NCI-H460 (cell line): ENCODE measurements around the gene ZCCHC9. TPM values are rescaled to one million over a fixed set of nuclear protein-coding genes. Genes with fewer than 3 reads are reported as not detected.

Source experiments
- DNase-seq: peaks from one replicate; pipeline ENCODE4 v3.0.0-alpha.2; 2016; ENCODE audit warnings: low read depth; ENCODE audit errors: extremely low read depth
- total RNA-seq: library from RNA; depleted of rRNA; stranded (reverse); fragments of >200 nt; shearing (Covaris generic); gene quantifications from 2 replicates; pipeline ENCODE4 v1.2.3, GENCODE V29; 2014; rRNA removed

Gene ZCCHC9
- total RNA-seq, 1 experiment from 2014 or later: 42.6 TPM

DNA sequence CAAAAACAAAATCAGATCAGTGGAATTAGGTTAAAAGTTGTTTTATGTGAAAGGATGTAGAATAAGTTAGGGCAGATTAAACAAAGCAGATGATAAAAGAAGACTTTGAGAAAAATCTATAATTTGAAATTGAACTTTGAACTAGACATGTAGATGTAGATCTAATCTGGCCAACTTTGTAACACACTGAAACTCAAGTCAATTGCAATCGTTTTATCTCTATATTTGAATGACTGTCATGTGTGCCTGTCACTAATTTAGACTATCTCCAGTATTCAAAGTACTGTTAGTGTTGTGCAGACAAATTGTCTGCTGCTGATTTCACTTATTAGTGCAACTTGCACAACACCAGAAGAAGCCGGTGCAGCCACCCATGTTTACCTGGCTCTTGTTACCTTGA lies 52.7 kb downstream of the ZCCHC9 start:
- DNase-seq: no peak

DNA sequence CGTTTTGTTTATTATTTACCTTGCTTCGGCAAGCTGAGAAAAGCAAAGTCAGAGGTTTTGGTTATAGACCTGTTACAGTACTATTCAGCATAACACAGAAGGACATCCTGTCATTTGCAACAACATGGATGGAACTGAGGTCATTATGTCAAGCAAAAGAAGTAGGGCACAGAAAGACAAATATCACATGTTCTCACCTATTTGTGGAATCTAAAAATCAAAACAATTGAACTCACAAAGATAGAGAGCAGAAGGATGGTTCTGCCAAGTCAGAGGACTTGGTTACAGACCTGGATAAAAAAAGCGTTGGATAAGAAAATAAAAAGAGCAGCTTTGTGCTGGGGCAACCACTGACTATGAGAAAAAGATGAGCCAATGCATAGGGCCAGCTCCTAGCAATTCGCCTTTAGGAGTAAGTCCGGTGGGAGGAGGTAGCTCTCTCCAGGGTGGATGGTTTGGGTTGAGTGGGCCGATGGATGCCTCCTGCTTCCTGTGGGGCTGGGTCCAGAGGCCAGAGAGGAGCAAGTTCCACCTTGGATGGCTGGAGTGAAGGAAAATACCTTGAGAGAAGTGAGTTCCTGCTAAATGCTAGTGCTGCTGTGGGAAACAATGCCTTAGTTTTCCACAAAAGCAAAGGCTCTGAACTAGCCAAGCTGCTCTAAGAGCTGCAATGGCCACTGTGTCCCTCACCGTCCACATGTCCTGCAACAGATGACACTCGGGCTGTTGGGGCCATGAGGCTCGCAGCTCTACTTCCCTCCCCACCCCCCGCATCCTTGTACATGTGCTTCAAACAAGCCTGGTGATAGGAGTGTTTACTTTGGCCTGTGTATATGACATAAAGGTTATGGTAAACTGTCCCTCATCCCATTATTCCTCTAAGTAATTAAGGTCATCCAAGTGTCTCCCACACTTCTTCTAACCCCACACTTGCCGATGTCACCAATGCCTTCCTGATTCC lies 54.2 kb downstream of the ZCCHC9 start:
- no peak for DNase-seq

DNA sequence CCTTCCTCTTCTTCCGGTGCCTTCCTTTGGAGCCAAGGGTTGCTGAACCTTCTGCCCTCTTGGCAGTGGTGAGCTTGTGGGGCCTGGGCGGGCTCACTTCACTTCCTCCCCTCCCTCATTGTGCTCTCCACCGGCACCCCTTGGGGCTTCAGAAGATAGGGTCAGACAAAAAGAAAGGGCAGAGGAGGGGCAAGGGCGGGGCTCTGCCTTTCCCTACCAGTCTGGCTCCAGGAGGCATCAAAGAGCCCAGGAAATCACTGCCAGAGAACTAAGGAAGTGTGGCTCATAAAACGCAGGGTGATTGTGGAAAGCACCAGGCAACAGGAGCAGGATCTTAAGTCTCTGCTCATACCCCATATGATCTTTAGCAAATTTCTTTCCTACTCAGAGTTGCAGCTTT lies 57.7 kb downstream of the ZCCHC9 start:
- no peak for DNase-seq

DNA sequence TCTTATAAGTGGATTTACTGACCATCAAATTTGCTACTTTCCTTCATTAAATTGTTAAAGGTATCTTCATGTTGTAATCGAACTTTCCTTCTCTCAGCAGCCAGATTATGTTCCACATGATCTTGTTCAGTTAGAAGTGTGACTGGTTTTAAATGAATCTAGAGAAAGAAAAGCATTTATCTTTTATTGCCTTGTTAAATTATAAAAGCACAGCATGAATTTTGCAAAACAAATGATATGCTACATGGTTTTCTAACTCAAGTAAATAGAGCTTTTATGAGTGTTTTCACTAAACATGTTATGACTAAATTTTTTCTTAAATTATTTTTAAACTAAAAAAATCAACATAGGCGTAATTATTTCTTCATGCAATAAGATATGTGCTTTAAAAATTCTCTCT lies 58.5 kb downstream of the ZCCHC9 start:
- DNase-seq: no peak

DNA sequence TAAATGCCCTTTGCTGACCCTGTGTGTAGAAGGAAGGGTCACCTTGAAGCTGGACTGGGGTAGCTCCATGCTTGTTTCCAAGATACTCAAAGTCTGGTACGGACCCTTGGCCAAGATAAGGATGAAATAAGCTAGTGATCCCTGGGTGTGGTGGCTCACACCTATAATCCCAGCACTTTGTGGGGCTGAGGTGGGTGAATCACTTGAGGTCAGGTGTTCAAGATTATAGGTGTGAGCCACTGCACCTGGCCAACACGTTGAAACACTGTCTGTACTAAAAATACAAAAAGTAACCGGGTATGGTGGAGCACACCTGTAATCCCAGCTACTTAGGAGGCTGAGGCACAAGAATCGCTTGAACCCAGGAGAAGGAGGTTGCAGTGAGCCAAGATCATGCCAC lies 59.3 kb downstream of the ZCCHC9 start:
- no peak for DNase-seq

DNA sequence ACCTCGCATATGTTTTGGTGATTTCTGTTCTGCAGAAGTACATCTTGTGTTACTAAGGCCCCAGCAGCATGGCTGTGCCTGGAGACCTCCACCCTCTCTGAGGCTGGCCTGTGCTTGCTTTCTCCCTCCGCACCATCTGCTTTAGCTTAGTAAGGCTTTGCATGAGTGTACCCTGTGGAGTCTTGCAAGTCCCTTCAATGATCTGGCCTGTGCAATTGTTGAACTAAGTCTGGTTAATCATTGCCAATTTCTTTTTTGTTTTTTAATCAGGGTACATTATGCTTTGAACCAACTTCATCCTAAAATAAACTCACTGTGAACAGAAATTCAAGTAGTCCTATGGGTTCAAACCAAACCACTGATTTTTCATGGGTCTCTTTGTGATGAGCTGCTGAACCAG lies 60.2 kb downstream of the ZCCHC9 start:
- DNase-seq: no peak

Other genes with a start within 250 kb of the ZCCHC9 start
- gene CKMT2, start 68.3 kb upstream of the ZCCHC9 start, total RNA-seq: not detected in 2 replicates
- not detected in 2 replicates for gene ACOT12, start 92.5 kb downstream of the ZCCHC9 start, total RNA-seq